AG04449 (cell line): ENCODE results near the gene OGFR.

ENCODE experiments used
- CTCF ChIA-PET: fragments of 350-600 bp; formaldehyde crosslinking; extraction: SDS; loops from one replicate; lab custom pipeline; 2021; ENCODE audit warnings: antibody characterized with exemption; lab: Yijun Ruan, JAX
- POLR2A ChIA-PET: fragments of 400-600, 350-600 bp; formaldehyde crosslinking; extraction: SDS; loops from one replicate; lab custom pipeline; 2020; ENCODE audit warnings: antibody characterized with exemption, inconsistent platforms; lab: Yijun Ruan, JAX
- DNase-seq: peaks from one replicate; pipeline ENCODE4 v3.0.0-alpha.2; 2010; ENCODE audit warnings: low read depth, low spot score
- H3K4me3 ChIP-seq: 2 replicates; pipeline ENCODE4 v1.5.1; 2011; ENCODE audit warnings: low read depth, mild to moderate bottlenecking, control low read depth, low read length
- TF ChIP-seq, protein P1 (sequence below): IDR thresholded peaks from one replicate; pipeline ENCODE4 v1.5.1; 2011; ENCODE audit warnings: mild to moderate bottlenecking, moderate library complexity, low read length, control low read depth, inconsistent platforms; ENCODE audit not compliant: insufficient read depth; ENCODE audit errors: missing control alignments

The OGFR gene

DNA sequence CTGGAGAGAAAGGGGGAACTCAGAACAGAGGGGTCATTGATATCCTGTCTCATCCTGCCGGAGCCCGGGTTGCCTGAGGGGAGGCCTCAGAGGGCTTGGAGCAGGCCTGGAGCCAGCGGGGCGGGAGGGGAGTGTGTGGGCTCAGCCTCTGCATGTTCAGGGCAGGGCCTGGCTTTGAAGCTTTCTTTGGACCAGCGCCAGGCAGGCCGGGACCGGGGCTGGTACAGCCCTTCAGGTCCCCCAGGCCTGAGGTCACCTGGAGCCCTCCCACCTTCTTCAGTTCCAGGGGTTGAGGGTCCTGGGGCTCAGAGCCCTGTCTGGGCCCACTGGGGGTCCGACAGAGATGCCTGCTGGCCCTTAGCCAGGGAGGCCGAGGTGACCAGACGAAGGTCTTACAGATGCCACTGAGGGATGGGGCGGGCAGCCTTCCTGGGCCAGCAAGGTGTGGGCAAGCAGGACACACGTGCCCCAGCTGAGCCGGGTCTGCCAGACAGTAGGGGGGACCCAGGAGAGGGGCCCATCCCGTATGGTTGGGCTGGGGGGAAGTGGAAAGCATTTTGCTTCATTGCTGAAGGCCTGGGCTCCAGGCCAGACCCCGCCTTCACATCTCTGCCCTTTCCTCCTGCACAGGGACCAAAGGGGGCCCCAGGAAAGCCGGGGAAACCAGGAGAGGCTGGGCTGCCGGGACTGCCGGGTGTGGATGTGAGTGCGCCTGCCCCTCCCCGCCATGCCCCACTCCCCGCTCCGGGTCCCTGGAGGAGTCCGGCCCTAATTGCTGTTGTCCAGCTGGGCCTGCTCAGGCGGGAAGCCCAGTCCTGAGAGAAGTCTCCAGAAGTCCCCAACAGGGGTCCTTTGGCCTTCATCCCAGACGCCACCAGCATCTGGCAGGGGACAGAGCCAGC, 14.2 kb downstream of the OGFR start:
- TF ChIP-seq, protein P1, sequence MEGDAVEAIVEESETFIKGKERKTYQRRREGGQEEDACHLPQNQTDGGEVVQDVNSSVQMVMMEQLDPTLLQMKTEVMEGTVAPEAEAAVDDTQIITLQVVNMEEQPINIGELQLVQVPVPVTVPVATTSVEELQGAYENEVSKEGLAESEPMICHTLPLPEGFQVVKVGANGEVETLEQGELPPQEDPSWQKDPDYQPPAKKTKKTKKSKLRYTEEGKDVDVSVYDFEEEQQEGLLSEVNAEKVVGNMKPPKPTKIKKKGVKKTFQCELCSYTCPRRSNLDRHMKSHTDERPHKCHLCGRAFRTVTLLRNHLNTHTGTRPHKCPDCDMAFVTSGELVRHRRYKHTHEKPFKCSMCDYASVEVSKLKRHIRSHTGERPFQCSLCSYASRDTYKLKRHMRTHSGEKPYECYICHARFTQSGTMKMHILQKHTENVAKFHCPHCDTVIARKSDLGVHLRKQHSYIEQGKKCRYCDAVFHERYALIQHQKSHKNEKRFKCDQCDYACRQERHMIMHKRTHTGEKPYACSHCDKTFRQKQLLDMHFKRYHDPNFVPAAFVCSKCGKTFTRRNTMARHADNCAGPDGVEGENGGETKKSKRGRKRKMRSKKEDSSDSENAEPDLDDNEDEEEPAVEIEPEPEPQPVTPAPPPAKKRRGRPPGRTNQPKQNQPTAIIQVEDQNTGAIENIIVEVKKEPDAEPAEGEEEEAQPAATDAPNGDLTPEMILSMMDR = no peak
- ChIA-PET POLR2A (no interaction called here), CTCF (interaction anchor here (2.0 to 3.5 kb wide), 2 partner anchors 10 to 11 kb away, joined by 12 to 33 read pairs; no protein-coding TSS in a partner anchor)
- DNase-seq = no peak
- H3K4me3 ChIP-seq = no peak overlapping the region

DNA sequence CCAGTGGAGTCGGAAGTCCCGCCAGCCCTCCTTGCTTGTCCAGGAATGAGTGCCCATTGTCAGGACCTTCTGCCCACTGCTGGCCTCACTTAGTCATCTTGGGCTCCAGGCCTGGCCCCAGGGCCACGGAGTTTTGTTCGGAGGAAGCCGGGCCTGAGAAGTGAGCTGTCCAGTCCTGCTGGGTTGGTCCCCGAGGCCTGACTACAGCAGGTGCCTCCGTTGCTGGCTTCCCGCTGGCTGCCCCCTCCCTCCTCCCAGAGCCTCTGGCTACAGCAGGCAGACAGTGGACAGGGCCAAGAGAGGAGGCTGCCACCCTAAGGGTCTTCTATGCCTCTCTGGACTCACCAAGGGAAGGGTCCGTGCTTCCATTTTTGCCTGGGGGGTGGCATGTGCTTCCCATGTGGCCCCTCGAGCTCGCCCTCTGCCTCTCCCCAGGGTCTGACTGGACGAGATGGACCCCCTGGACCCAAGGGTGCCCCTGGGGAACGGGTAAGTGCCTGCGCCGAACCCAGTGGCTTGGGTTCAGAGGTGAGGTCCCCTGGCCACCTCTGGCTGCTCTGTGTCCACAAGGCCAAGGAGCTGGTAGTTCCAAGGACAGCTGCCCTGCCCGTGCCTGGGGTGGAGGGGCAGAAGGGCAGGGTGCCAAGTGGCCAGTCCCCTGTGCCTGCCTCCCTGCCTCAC, 15.0 kb downstream of the OGFR start:
- ChIA-PET CTCF (interaction anchor here (0.8 to 2.0 kb wide), 3 partner anchors 9 to 28 kb away, joined by 3 to 12 read pairs (median 6); no protein-coding TSS in a partner anchor), POLR2A (no interaction called here)
- no peak for DNase-seq
- TF ChIP-seq, protein P1 = no peak
- no peak overlapping the region for H3K4me3 ChIP-seq

DNA sequence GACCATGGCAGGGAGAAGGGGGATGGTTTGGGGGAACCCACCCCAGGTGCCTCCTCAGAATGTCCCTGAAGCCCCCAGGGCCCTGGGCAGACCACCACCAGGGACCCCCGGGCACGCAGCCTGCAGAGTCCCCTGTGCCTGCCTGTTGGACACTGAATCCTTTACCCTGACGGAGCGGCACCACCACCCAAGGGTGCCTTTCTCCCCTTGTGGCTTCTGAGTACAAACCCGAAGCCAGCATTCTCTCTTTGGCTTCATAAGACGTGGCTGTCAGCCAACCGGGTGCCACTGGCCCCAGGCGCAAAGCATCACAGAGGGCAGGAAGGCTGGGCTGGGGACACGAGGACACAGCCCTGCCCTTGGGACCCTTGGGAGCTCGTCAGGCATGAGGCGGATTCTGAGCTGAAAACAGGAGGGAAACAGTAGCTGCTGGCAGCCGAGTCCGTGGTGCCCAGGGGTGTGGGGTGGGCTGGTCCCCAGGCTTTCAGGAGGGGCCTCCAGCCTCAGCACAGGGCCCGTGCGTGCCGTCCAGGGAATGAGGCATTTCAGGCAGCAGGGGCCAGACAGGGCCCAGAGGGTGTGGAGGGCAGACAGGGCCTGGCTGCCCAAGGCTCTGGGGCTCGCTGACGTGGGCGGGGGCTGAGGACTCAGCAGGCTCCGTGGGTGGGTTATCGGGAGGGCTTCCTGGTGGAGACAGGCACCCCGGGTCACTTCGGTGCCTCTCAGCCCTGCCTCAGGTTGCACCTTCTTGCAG, 15.8 kb downstream of the OGFR start:
- TF ChIP-seq, protein P1 = no peak
- DNase-seq = no peak
- no peak overlapping the region for H3K4me3 ChIP-seq
- ChIA-PET CTCF (interaction anchor here (0.8 to 2.0 kb wide), 3 partner anchors 9 to 29 kb away, joined by 3 to 12 read pairs (median 6); no protein-coding TSS in a partner anchor), POLR2A (no interaction called here)

DNA sequence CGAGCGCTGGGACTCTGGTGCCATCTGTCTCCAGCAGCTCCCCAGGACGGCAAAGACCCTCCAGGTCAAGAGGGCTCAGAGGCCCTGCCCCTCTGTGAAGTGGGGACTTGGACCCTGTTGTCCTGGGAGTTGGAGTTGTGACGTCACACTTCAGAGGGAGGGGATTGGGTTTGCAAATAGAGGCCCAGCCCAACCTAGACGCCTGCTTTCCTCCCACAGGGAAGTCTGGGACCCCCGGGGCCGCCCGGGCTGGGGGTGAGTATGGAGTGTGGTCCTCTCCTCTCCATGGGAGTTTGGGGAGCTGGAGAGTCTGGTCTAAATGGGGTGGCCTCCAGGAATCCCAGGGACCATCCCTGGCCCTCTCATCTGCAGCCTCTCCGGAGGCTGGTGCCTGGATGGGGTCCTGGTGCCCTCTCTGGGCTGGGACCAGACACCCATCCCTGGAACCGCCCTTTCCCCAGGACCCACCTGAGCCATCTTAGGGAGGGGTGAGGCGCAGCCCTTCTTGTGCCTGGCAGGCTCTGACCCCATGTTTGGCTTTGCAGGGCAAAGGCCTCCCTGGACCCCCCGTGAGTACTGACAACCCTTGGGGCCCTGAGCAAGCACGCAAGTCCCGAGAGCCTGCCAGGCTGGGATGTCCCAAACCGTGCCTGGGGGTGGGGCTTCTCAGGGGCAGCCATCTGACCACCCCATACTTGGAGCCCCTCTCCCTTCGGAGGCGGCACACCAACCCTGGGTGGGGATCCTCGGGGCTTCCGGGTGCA, 16.5 kb downstream of the OGFR start:
- no peak for DNase-seq
- POLR2A ChIA-PET = no interaction called here
- H3K4me3 ChIP-seq = no peak overlapping the region
- CTCF ChIA-PET = interaction anchor here (1.1 to 2.0 kb wide), 2 partner anchors 10 to 13 kb away, joined by 6 to 12 read pairs; no protein-coding TSS in a partner anchor
- TF ChIP-seq, protein P1 = no peak

DNA sequence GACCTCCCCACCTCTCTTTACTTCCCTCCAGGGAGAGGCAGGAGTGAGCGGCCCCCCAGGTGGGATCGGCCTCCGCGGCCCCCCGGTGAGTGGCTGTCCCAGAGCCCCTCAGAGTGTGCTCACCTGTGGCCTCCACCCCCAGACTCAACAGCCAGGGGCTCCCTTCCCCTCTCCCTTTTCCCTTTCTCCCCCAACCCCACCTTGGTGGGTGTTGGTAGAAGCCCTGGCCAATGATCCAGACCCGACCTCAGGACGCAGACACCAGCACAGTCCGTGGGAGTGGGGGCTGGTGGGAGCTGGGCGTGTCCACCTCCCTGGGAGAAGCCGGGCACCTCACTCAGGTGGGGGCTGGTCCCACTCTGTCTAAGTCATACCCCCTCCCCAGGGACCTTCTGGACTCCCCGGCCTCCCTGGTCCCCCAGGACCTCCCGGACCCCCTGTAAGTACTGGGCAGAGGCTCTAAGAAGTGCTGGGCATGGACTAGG, 17.1 kb downstream of the OGFR start:
- CTCF ChIA-PET = interaction anchor here (2.0 to 8.2 kb wide), 2 partner anchors 11 to 13 kb away, joined by 9 to 43 read pairs; no protein-coding TSS in a partner anchor
- POLR2A ChIA-PET = no interaction called here
- H3K4me3 ChIP-seq = no peak overlapping the region
- TF ChIP-seq, protein P1 = no peak
- no peak for DNase-seq
